Spinal cord (tissue), 10 donors: ENCODE results near the gene CABLES1. TPM values are rescaled to one million over a fixed set of nuclear protein-coding genes. Genes with fewer than 3 reads are reported as not detected.
"Not testable (repeated sequence)": the region's sequence is repeated elsewhere in the genome, so short reads cannot be mapped to it uniquely, and the experiment has no call there.

ENCODE experiments used
- DNase-seq, 6 donors: peaks; one replicate each; pipeline versions ENCODE4 v3.0.0 to v3.0.0-alpha.2; 2013 to 2015; ENCODE audit warnings: low spot score in 6 of 6, low read depth in 4 of 6
- H3K27ac ChIP-seq: one replicate; pipeline ENCODE4 v1.5.1; 2013; ENCODE audit warnings: low read depth, low read length, control low read depth
- H3K27me3 ChIP-seq: one replicate; pipeline ENCODE4 v1.6.1; 2013; ENCODE audit warnings: low read length; ENCODE audit not compliant: control insufficient read depth, insufficient read depth
- H3K36me3 ChIP-seq: one replicate; pipeline ENCODE4 v1.6.1; 2013; ENCODE audit warnings: low read length; ENCODE audit not compliant: control insufficient read depth, insufficient read depth
- H3K4me1 ChIP-seq: one replicate; pipeline ENCODE4 v1.6.1; 2013; ENCODE audit warnings: low read length; ENCODE audit not compliant: control insufficient read depth, insufficient read depth
- H3K4me3 ChIP-seq: one replicate; pipeline ENCODE4 v1.5.1; 2013; ENCODE audit warnings: low read depth, low read length, control low read depth
- H3K9me3 ChIP-seq: one replicate; pipeline ENCODE4 v1.6.1; 2013; ENCODE audit warnings: low read length; ENCODE audit not compliant: control insufficient read depth, insufficient read depth
- WGBS: methylation state at CpG from one replicate; pipeline ENCODE4 v1.1.5; 2013; ENCODE audit warnings: missing lambda C conversion rate; ENCODE audit not compliant: insufficient coverage; 5-methylcytosine and 5-hydroxymethylcytosine counted together
- polyA plus RNA-seq, 2 donors: library from polyadenylated mRNA; unstranded; fragments of 120-200 nt; gene quantifications; one replicate each; pipeline ENCODE4 v1.2.1, GENCODE V29; 2013; ENCODE audit not compliant: insufficient read length in 2 of 2
- total RNA-seq, 2 donors: library from RNA; depleted of rRNA in 1 of 2; stranded (reverse); fragments of 120-200 nt in 1 of 2; fragments of >200 nt in 1 of 2; gene quantifications; one replicate each; pipeline versions ENCODE4 v1.2.3 to v1.2.4, GENCODE V29; 2013 to 2014
- donor health status: healthy.

CABLES1 gene
- total and polyA plus RNA-seq, 4 donors = 7.6 to 30.4 (median 12.2) TPM

DNA sequence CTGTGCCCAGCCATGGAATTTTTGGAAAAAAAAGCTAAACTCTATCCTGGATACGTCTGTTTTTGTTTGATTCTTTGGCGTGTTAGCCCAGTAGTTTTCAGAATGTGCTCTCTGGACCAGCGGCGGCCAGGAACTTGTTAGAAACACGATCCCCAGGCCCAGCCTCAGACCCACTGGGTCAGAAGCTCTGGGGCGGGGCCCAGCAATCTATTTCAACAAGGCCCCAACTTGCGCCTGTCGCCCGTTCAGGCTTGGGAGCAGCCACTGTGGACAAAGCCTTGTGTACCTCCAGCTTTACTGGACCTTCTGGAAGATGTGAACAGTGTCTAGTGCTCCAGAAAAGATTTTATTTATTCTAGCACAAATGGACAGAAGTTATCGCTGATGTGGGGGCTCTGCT is 14.3 kb downstream of the CABLES1 start:
- no peak for DNase-seq
- no peaks in the 10 kb centered on the region for H3K27me3 ChIP-seq
- H3K4me1 ChIP-seq = no peaks in the 10 kb centered on the region
- no peaks in the 10 kb centered on the region for H3K36me3 ChIP-seq
- no peaks in the 10 kb centered on the region for H3K9me3 ChIP-seq
- H3K4me3 ChIP-seq = no peak overlapping the region
- 95% methylated on average over 10 of the region's 10 CpGs for WGBS
- no peak overlapping the region for H3K27ac ChIP-seq

- H3K4me3 ChIP-seq = no peak overlapping the region
- peaks cover 9% of the 10 kb centered on the region for H3K4me1 ChIP-seq
- 98% methylated on average over 11 of the region's 11 CpGs for WGBS
- H3K27ac ChIP-seq = no peak overlapping the region
- H3K9me3 ChIP-seq = no peaks in the 10 kb centered on the region
- no peaks in the 10 kb centered on the region for H3K36me3 ChIP-seq
- H3K27me3 ChIP-seq = no peaks in the 10 kb centered on the region
- no peak for DNase-seq
These were observed 16.3 kb downstream of the CABLES1 start for GRCh38 chr18:23151414-23152099.

DNA sequence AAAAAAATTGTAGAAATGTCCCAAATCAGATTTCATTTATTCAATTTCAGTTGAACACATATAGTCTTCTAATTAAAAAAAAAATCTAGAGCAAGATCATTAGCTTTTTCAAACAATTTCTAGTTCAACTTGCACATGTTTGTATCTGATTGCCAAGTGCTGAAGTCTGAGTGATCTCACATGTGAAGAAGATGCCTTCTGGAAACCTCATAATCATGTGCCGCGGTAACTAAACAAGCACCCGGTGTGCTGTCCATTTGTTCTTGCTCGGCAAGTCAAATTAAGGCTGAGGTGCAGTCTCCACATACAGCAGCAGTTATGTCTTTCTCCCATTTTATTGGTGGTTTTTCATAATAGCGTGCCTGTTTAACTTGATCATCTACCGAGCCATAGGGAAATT is 18.7 kb downstream of the CABLES1 start:
- H3K4me1 ChIP-seq = peaks cover 9% of the 10 kb centered on the region
- H3K9me3 ChIP-seq = no peaks in the 10 kb centered on the region
- H3K4me3 ChIP-seq = no peak overlapping the region
- H3K27me3 ChIP-seq = no peaks in the 10 kb centered on the region
- no peak for DNase-seq
- no peaks in the 10 kb centered on the region for H3K36me3 ChIP-seq
- 75% methylated on average over 3 of the region's 6 CpGs for WGBS
- H3K27ac ChIP-seq = no peak overlapping the region

GRCh38 chr18:23154823-23155500 is 19.7 kb downstream of the CABLES1 start:
- Histone ChIP-seq H3K27ac (no peak overlapping the region), H3K4me1 (peaks cover 9% of the 10 kb centered on the region), H3K9me3 (no peaks in the 10 kb centered on the region), H3K36me3 (no peaks in the 10 kb centered on the region), H3K27me3 (no peaks in the 10 kb centered on the region), H3K4me3 (no peak overlapping the region)
- WGBS = 79% methylated on average over 2 of the region's 5 CpGs
- peak in 1 of 6 donors; percentile 19 for DNase-seq

DNA sequence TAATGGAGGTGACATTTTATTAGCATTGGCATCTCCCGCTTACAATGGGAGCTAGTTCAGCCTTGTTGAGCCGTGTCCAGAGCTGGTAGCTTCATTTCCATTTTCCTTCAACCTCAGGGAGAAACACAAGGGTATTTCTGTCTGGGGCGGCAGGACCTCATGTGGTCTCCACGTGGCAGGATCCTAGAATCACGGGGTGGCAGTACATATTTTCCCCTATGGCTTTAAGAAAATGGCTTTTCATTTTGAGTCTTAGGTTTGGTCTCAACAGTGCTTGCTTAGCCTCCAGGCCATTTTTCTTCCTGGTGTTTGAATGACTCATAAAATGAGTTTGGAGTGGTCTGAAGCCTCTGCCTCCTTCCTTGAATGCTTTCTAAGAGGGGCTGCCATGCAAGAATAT is 20.3 kb downstream of the CABLES1 start:
- Histone ChIP-seq H3K4me1 (peaks cover 9% of the 10 kb centered on the region), H3K9me3 (no peaks in the 10 kb centered on the region), H3K27me3 (no peaks in the 10 kb centered on the region), H3K36me3 (no peaks in the 10 kb centered on the region), H3K27ac (no peak overlapping the region), H3K4me3 (no peak overlapping the region)
- no peak for DNase-seq
- WGBS = 26% methylated on average over 3 of the region's 5 CpGs

DNA sequence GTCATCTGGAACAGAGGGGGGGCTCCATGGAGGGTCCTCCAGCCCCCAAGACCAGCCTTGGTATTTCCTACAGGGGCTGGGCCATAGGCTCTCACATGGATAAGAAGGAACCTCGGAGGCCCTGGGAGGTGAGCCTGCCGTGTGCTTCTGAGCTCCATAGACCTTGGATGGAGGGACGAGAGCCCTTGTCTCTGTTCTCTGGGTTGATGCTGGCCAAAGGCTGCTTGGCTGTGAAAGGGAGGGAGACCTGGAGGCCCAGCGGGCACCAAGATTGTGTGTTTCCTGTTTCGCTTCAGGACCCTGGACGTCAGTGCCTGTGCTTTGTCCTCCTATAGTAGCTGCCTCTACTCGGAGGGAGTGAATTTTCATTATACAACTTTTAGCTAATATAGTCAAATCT is 20.8 kb downstream of the CABLES1 start:
- no peaks in the 10 kb centered on the region for H3K36me3 ChIP-seq
- no peak for DNase-seq
- no peaks in the 10 kb centered on the region for H3K9me3 ChIP-seq
- H3K4me1 ChIP-seq = peaks cover 9% of the 10 kb centered on the region
- H3K27ac ChIP-seq = no peak overlapping the region
- 85% methylated on average over 3 of the region's 7 CpGs for WGBS
- no peaks in the 10 kb centered on the region for H3K27me3 ChIP-seq
- H3K4me3 ChIP-seq = no peak overlapping the region

- Histone ChIP-seq H3K27me3 (no peaks in the 10 kb centered on the region), H3K4me3 (no peak overlapping the region), H3K27ac (no peak overlapping the region), H3K9me3 (no peaks in the 10 kb centered on the region), H3K36me3 (no peaks in the 10 kb centered on the region), H3K4me1 (peaks cover 9% of the 10 kb centered on the region)
- DNase-seq = no peak
- WGBS = 92% methylated on average over 2 of the region's 2 CpGs
These were observed 22.8 kb downstream of the CABLES1 start for GRCh38 chr18:23158058-23158457.

GRCh38 chr18:23158884-23159283 is 23.6 kb downstream of the CABLES1 start:
- not testable (repeated sequence) for H3K27ac ChIP-seq, H3K9me3 ChIP-seq, H3K4me1 ChIP-seq, DNase-seq, H3K4me3 ChIP-seq, H3K36me3 ChIP-seq, H3K27me3 ChIP-seq
- 95% methylated on average over 12 of the region's 14 CpGs for WGBS

DNA sequence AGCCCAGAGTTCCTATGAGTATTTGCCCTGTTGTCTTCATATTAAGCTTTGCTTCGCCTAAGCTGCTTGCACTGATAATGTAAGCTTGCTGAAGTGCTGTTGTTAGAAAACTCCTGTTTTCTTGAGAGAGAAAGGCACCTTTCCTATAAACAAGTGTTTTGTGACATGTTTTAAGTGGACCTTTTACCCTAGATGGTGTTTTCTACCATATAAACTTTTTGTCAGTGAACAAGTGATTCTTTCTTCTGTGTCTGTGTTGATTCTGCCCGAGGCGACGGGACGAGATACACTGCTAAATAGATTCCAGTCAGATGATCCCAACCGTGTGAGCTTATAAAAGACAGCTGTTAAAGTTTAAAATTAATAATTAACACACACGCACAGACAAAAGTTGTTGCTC is 24.1 kb downstream of the CABLES1 start:
- Histone ChIP-seq H3K9me3 (no peaks in the 10 kb centered on the region), H3K4me1 (peaks cover 9% of the 10 kb centered on the region), H3K36me3 (no peaks in the 10 kb centered on the region), H3K27ac (no peak overlapping the region), H3K27me3 (no peaks in the 10 kb centered on the region), H3K4me3 (no peak overlapping the region)
- peak in 1 of 6 donors; percentile 34 for DNase-seq
- WGBS = no CpG with 5 or more reads among the region's 7 CpGs

- 93% methylated on average over 6 of the region's 6 CpGs for WGBS
- Histone ChIP-seq H3K27me3 (no peaks in the 10 kb centered on the region), H3K4me1 (no peaks in the 10 kb centered on the region)
These were observed 27.2 kb downstream of the CABLES1 start for GRCh38 chr18:23162473-23162872.

More at GRCh38 chr18:23162473-23162872, 27.2 kb downstream of the CABLES1 start:
- H3K4me3 ChIP-seq = no peak overlapping the region
- no peak overlapping the region for H3K27ac ChIP-seq
- H3K36me3 ChIP-seq = no peaks in the 10 kb centered on the region
- no peak for DNase-seq
- H3K9me3 ChIP-seq = no peaks in the 10 kb centered on the region
